ENCODE results near the gene PRKCI. TPM values are rescaled to one million over a fixed set of nuclear protein-coding genes. Genes with fewer than 3 reads are reported as not detected.
"Not testable (repeated sequence)": the region's sequence is repeated elsewhere in the genome, so short reads cannot be mapped to it uniquely, and the experiment has no call there.

Gene PRKCI
- total RNA-seq, 1 donor from 2014 or later: 24.2 TPM

DNA sequence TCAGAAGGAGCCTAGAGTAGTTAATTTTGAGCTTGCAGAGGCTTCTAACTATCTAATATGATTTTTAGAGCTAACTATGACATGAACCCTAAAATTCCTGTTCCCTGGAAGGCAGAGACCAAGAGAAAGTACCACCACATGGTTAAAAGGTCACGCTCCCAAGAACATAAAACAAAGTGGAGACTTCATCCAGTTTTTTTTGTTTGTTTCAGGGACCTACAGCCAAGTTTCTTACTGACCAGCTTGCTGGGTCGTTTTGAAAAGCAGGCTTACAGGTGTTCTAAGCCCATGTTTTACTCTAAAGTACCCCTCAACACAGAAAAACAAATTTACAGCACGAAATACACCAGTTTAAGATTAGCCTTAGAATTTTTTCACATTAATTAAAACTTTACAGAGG is 95.7 kb downstream of the PRKCI start:
- H3K27ac Mint-ChIP-seq: no peak overlapping the region
- H3K4me3 Mint-ChIP-seq: no peak overlapping the region
- H3K27me3 Mint-ChIP-seq (ENCODE audit: insufficient read depth): peaks cover 12% of the 10 kb centered on the region
- intact Hi-C loops (cut with micrococcal nuclease): no loop called here
- no peaks in the 10 kb centered on the region for H3K36me3 Mint-ChIP-seq (ENCODE audit: low read depth)
- H3K9me3 Mint-ChIP-seq: no peaks in the 10 kb centered on the region
- no peak for DNase-seq (ENCODE audit: low spot score)
- no peaks in the 10 kb centered on the region for H3K4me1 Mint-ChIP-seq (ENCODE audit: low read depth)

DNA sequence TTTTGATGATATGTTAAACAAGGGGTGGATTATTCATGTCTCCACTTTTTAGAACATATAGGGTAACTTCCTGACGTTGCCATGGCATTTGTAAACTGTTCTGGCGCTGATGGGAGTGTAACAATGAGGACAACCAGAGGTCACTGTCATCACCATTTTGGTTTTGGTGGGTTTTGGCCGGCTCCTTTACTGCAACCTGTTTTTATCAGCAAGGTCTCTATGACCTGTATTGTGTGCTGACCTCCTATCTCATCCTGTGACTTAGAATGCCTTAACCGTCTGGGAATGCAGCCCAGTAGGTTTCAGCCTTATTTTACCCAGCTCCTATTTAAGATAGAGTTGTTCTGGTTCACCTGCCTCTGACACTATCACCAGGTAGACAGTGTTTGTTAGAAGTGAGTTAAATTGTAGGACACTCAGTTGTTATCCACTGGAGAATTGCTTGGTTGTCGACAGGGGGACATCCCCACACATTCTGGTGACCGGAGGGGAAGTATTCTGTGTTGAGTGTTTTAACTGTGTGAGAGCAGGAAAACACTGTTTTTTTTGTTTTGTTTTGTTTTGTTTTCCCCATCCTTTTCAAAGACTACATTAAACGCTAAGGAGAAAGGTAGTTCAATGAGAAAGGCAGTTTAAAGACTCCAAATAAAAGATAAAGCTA is 98.4 kb downstream of the PRKCI start:
- Mint-ChIP-seq H3K4me3 (no peak overlapping the region), H3K27ac (no peak overlapping the region), H3K4me1 (ENCODE audit: low read depth) (no peaks in the 10 kb centered on the region), H3K27me3 (ENCODE audit: insufficient read depth) (peaks cover 16% of the 10 kb centered on the region), H3K9me3 (no peaks in the 10 kb centered on the region), H3K36me3 (ENCODE audit: low read depth) (no peaks in the 10 kb centered on the region)
- intact Hi-C loops (cut with micrococcal nuclease): no loop called here
- no peak for DNase-seq (ENCODE audit: low spot score)

DNA sequence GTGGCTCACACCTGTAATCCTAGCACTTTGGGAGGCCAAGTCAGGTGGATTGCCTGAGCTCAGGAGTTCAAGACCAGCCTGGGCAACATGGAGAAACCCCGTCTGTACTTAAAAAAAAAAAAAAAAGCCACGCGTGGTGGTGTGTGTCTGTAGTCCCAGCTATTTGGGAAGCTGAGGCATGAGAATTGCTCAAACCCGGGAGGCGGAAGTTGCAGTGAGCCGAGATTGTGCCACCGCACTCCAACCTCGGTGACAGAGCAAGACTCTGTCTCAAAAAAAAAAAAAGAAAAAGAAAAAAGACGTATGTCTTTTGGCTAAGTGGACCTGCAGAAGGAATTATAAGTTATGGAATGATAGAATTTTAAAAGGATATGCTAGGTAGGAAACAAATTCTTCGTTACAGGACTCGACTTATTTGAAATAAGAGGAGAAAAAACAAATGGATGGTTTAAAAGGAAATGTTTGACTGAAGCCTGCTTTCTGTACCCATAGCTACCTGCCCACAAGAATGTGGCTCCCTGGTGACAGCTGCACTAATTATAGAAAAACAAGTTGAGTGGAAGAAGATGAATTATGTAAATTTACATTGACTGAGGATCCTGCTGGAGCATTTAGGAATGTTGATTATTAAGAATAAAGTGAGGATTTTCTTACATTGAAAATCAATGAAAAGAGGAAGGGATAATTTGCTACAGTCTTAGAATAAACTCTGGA is 99.3 kb downstream of the PRKCI start:
- no peaks in the 10 kb centered on the region for H3K9me3 Mint-ChIP-seq

DNA sequence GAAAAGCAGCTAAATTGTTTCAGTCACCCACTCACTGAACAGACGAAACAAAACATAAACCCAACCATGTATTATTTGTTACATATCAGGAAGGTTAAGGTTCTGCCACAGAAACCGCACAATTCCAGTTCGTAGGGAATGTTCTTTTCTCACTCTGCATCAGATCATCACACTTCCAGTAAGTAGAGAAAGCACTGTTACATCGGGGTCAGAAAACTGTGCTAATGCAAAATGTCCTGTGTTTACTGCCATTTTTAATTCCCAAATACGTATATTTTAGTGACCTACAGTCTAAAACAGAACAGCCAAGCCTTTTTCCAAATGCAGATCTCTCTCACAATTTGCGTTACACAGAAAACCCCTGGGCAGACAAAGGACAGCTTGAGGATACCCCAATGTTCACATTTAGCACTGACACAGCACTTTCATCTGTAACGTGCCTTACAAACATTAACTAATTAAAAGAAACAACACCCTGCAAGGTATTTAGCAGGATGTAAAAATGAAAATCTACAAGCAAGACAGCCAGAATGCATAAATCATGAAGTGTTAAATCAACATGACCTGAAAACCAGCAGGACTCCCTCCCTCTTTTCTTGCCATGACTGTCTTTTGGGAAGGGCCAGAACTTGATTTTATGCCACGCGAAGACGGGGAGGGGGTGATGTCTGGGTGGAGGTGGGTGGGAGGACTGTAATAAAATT is 100.5 kb downstream of the PRKCI start:
- H3K4me1 Mint-ChIP-seq (ENCODE audit: low read depth): no peaks in the 10 kb centered on the region
- no peak overlapping the region for H3K27ac Mint-ChIP-seq
- intact Hi-C loops (cut with micrococcal nuclease): no loop called here
- DNase-seq (ENCODE audit: low spot score): no peak
- no peaks in the 10 kb centered on the region for H3K36me3 Mint-ChIP-seq (ENCODE audit: low read depth)
- H3K27me3 Mint-ChIP-seq (ENCODE audit: insufficient read depth): peaks cover 16% of the 10 kb centered on the region
- H3K4me3 Mint-ChIP-seq: no peak overlapping the region
- no peaks in the 10 kb centered on the region for H3K9me3 Mint-ChIP-seq

More for the DNA sequence above, 99.3 kb downstream of the PRKCI start:
- intact Hi-C loops (cut with micrococcal nuclease): no loop called here
- Mint-ChIP-seq H3K4me1 (ENCODE audit: low read depth) (no peaks in the 10 kb centered on the region), H3K27ac (no peak overlapping the region), H3K4me3 (no peak overlapping the region), H3K36me3 (ENCODE audit: low read depth) (no peaks in the 10 kb centered on the region), H3K27me3 (ENCODE audit: insufficient read depth) (peaks cover 16% of the 10 kb centered on the region)
- DNase-seq (ENCODE audit: low spot score): no peak

DNA sequence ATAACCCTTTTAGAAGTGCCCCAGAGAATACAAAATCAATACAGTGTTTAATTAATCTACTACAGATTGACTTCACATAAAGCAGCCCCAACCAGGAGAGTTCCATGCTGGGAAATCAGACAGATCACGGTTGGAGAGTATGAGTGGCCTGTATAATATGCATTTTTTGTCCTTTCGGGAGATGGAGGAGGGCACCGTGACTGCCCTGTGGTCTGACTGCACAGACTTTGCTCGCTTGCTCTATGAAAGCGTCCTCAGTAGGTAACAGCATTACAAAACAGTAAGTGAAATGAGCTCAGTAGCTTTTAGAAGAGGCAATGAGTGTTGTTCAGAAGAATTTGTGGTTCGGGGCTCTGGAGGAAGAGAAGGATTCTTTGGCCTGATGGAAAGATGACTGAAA is 101.1 kb downstream of the PRKCI start:
- Mint-ChIP-seq H3K27ac (no peak overlapping the region), H3K27me3 (ENCODE audit: insufficient read depth) (peaks cover 16% of the 10 kb centered on the region), H3K9me3 (peaks cover 3% of the 10 kb centered on the region), H3K4me3 (no peak overlapping the region), H3K4me1 (ENCODE audit: low read depth) (no peaks in the 10 kb centered on the region), H3K36me3 (ENCODE audit: low read depth) (no peaks in the 10 kb centered on the region)
- no peak for DNase-seq (ENCODE audit: low spot score)
- intact Hi-C loops (cut with micrococcal nuclease): no loop called here

DNA sequence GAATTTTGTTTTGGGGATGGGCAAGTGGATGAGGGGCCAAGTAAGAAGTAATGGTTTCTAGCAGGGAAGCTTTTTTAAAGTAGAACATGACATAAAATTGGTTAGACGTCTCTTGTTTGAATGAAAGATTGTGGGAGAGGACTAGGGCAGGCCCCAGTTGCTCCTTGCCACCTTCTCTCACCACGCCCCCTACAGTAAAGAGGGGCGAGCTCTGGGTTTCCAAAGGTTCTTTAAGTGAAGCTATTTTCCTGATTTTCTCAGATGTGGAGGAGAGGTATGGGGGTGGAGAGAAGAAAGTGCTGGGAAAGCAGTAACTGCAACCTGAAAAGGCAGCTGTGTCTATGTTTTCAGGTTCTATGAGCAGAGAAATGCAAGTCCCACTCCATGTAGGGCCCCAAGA is 102.7 kb downstream of the PRKCI start:
- Mint-ChIP-seq H3K36me3 (ENCODE audit: low read depth) (no peaks in the 10 kb centered on the region), H3K27me3 (ENCODE audit: insufficient read depth) (peaks cover 16% of the 10 kb centered on the region), H3K27ac (no peak overlapping the region), H3K4me1 (ENCODE audit: low read depth) (no peaks in the 10 kb centered on the region), H3K9me3 (peaks cover 5% of the 10 kb centered on the region), H3K4me3 (no peak overlapping the region)
- DNase-seq (ENCODE audit: low spot score): no peak
- intact Hi-C loops (cut with micrococcal nuclease): no loop called here

DNA sequence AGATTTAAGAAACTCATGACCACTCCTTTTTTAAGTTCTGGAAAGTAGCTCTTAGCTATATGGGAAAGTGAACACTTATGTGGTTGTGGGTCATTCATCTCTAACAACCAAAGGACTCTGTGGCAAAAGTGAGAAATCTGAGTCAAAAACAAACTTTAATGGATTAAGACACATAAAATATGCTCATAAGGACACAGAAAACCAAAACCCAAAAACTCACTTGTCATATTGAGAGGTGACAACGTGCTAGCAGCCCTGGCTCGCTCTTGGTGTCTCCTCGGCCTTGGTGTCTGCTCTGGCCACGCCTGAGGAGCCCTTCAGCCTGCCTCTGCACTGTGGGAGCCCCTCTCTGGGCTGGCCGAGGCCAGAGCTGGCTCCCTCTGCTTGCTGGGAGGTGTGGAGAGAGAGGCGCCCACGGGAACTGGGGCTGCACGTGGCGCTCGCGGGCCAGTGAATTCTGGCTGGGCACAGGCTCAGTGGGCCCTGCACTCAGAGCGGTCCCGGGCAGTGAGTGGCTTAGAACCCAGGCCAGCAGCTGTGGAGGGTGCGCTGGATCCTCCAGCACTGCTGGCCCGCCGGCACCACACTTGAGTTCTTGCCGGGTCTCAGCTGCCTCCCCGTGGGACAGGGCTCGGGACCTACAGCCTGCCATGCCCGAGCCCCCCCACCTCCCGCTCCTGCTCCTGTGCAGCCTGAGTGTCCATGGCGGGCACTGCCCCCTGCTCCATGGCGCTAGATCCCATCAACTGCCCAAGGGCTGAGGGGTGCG is 105.0 kb downstream of the PRKCI start:
- Mint-ChIP-seq H3K27me3 (ENCODE audit: insufficient read depth) (peaks cover 10% of the 10 kb centered on the region), H3K4me3 (no peak overlapping the region), H3K4me1 (ENCODE audit: low read depth) (no peaks in the 10 kb centered on the region), H3K27ac (no peak overlapping the region), H3K9me3 (peaks cover 5% of the 10 kb centered on the region), H3K36me3 (ENCODE audit: low read depth) (no peaks in the 10 kb centered on the region)
- DNase-seq (ENCODE audit: low spot score): no peak
- intact Hi-C loops (cut with micrococcal nuclease): no loop called here

DNA sequence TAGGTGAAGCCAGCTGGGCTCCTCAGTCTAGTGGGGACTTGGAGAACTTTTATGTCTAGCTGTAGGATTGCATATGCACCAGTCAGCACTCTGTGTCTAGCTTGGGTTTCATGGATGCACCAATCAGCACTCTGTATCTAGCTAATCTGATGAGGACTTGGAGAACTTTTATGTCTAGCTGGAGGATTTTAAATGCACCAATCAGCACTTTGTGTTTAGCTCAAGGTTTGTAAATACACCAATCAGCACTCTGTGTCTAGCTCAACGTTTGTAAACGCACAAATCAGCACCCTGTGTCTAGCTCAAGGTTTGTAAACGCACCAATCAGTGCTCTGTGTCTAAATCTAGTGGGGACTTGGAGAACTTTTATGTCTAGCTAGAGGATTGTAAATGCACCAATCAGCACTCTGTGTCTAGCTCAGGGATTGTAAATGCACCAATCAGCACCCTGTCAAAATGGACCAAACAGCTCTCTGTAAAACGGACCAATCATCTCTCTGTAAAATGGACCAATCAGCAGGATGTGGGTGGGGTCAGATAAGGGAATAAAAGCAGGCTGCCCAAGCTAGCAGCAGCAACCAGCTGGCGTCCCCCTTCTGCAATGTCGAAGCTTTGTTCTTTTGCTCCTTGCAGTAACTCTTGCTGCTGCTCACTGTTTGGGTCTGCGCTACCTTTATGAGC is 105.8 kb downstream of the PRKCI start:
- H3K36me3 Mint-ChIP-seq (ENCODE audit: low read depth); H3K9me3 Mint-ChIP-seq; H3K27ac Mint-ChIP-seq; H3K4me1 Mint-ChIP-seq (ENCODE audit: low read depth); DNase-seq (ENCODE audit: low spot score); H3K27me3 Mint-ChIP-seq (ENCODE audit: insufficient read depth); H3K4me3 Mint-ChIP-seq; intact Hi-C loops (cut with micrococcal nuclease): not testable (repeated sequence)

DNA sequence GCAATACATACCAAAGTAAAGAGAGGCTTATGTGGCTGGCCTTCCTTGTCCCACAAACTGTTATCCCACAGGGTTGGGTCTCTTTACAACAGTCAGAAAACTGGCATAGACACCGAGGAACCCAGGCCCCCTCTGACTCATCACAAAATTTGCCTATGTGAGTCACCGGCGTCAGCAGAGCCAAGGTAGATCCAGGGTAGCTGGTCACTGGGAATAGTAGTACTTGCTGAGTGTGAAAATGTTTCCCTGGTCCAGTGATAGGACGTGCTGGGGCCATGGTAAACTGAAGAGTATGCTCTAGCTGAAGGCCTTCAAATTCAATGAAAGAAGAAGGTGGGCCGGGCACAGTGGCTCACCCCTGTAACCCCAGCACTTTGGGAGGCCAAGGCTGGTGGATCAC is 108.1 kb downstream of the PRKCI start:
- no peak overlapping the region for H3K4me3 Mint-ChIP-seq
- intact Hi-C loops (cut with micrococcal nuclease): no loop called here
- no peak for DNase-seq (ENCODE audit: low spot score)
- no peaks in the 10 kb centered on the region for H3K4me1 Mint-ChIP-seq (ENCODE audit: low read depth)
- H3K27ac Mint-ChIP-seq: no peak overlapping the region
- no peaks in the 10 kb centered on the region for H3K27me3 Mint-ChIP-seq (ENCODE audit: insufficient read depth)
- no peaks in the 10 kb centered on the region for H3K36me3 Mint-ChIP-seq (ENCODE audit: low read depth)
- H3K9me3 Mint-ChIP-seq: peaks cover 5% of the 10 kb centered on the region

DNA sequence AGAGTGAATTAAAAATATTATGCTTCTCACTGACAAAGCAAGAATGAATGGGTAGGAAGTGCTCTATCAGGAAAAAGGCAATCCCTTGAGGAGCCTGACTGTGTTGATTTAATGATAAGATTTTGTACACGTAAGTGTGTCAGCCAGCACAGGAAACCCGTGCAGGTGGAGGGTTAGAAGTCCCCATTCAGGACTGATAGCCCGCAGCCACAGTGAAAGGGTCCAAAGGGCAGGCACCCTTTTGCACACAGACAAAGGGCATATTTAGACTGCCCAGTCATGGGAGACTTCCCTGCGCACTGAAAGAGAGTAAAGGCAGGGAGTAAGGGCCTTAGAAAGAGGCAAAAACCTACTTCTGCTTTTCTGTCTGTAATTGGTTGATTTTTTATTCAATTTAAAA is 108.9 kb downstream of the PRKCI start:
- Mint-ChIP-seq H3K4me1 (ENCODE audit: low read depth) (no peaks in the 10 kb centered on the region), H3K36me3 (ENCODE audit: low read depth) (no peaks in the 10 kb centered on the region)

DNA sequence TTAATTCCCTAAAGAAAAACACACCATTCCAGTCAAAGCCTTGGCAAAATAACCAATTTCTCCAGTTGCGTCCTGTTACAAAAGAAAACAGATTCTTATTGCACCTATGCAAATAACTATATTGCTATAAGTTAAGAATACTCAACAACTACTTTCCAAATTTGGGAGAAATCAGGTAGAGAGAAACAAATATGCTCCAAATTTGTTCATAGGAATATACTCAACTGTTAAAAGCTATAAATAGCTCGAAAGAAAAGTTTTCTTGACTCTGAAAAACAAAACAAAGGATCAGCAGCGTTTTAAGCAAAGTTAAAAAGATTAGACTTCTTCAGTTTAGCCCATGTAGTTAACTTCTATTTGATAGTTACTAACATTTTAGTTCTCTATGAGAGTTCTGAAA is 115.2 kb downstream of the PRKCI start:
- Mint-ChIP-seq H3K27ac (no peak overlapping the region), H3K27me3 (ENCODE audit: insufficient read depth) (no peaks in the 10 kb centered on the region), H3K9me3 (peaks cover 19% of the 10 kb centered on the region), H3K4me1 (ENCODE audit: low read depth) (no peaks in the 10 kb centered on the region), H3K36me3 (ENCODE audit: low read depth) (no peaks in the 10 kb centered on the region), H3K4me3 (no peak overlapping the region)
- intact Hi-C loops (cut with micrococcal nuclease): no loop called here
- DNase-seq (ENCODE audit: low spot score): no peak

More for the DNA sequence above, 108.9 kb downstream of the PRKCI start:
- Mint-ChIP-seq H3K27ac (no peak overlapping the region), H3K9me3 (peaks cover 5% of the 10 kb centered on the region), H3K27me3 (ENCODE audit: insufficient read depth) (no peaks in the 10 kb centered on the region), H3K4me3 (no peak overlapping the region)
- intact Hi-C loops (cut with micrococcal nuclease): no loop called here
- no peak for DNase-seq (ENCODE audit: low spot score)

DNA sequence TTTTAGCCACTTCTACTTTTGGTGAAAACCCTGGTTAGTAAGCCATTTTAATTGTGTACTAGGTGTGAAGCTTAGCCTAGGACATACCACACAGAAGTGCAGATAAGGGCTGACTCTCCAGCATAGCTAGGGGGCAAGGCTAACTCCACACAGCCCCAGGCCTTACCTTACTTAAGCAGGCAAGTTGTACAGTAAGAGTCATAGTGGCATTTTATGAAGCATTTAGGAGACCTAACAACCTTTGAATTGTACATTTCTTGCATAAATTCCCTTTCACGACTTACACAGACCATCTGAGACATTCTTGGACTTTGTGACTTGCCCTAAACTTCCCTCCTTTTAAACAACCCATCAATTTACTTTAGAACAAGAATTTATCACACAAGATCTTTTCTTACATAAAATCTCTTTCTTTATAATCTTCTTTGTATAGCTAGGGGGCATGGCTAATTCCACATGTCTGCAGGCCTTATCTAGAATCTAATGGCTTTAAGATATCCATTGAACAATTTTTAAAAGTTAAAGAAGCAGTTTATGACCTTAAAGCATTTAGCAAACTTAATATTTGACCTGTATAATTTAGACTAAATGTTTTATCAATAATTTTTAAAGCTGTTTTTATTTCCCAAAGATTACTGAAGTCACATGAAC is 116.6 kb downstream of the PRKCI start:
- intact Hi-C loops (cut with micrococcal nuclease): no loop called here

More for the DNA sequence above, 116.6 kb downstream of the PRKCI start:
- Mint-ChIP-seq H3K4me3 (no peak overlapping the region), H3K27ac (no peak overlapping the region), H3K4me1 (ENCODE audit: low read depth) (no peaks in the 10 kb centered on the region), H3K27me3 (ENCODE audit: insufficient read depth) (no peaks in the 10 kb centered on the region), H3K36me3 (ENCODE audit: low read depth) (no peaks in the 10 kb centered on the region), H3K9me3 (peaks cover 19% of the 10 kb centered on the region)
- no peak for DNase-seq (ENCODE audit: low spot score)

Data from activated T-helper 1 cell treated with anti-CD3 and anti-CD28 coated beads, Interleukin-12 subunit alpha, Interleukin-12 subunit beta, Interleukin-2, Interleukin-4 antibody, amounts not matched to agents 30 ng/mL and 10 ng/mL and 1 ng/mL, durations not matched to agents 14 hours and 24 hours and 36 hours (primary cell).